ENCODE data around the gene RAB25. TPM values are rescaled to one million over a fixed set of nuclear protein-coding genes. Genes with fewer than 3 reads are reported as not detected.

The RAB25 gene
- total RNA-seq, 1 experiment from 2014 or later, result 18.1 TPM

- intact Hi-C loops (cut with micrococcal nuclease), result loop anchor here (1.0 kb wide), 3 partner anchors 28 to 120 kb away; partner anchors contain the start of genes KHDC4 and MEX3A
Observed at GRCh38 chr1:156054500-156055280, 6.3 kb upstream of the RAB25 start, which contains the start of gene LAMTOR2. Gene LAMTOR2 (plus strand): TSS chr1:156054782. CDS start chr1:156054890, 108 bp downstream.

GRCh38 chr1:156055281-156056048 lies 5.5 kb upstream of the RAB25 start:
- intact Hi-C loops (cut with micrococcal nuclease), result no loop called here
- Histone ChIP-seq H3F3A (ENCODE audit: low read length, unreplicated experiment) (peaks cover 4% of the 10 kb centered on the region), H3K27ac (ENCODE audit: low read length) (no peak overlapping the region), H3K9ac (ENCODE audit: low read length) (peak overlapping the region; percentile 90), H3K4me2 (ENCODE audit: low read length) (peak overlapping the region; percentile 93), H3K27me3 (ENCODE audit: low read length) (no peaks in the 10 kb centered on the region), H4K20me1 (ENCODE audit: low read length) (0 out of 2 replicates have a peak, but pooled peaks cover 3% of the 10 kb centered on the region), H3K4me1 (ENCODE audit: insufficient read depth, low read length) (peaks cover 15% of the 10 kb centered on the region), H3K36me3 (ENCODE audit: low read depth, low read length) (peaks cover 6% of the 10 kb centered on the region; the same call in 1 of the 2 replicates), H3K9me2 (replicated peaks; ENCODE audit: low read length) (no peaks in the 10 kb centered on the region), H3K79me2 (ENCODE audit: low read length) (peaks cover 33% of the 10 kb centered on the region), H3K9me3 (ENCODE audit: low read length) (no peaks in the 10 kb centered on the region), H3K4me3 (ENCODE audit: low read length) (peak overlapping the region; percentile 85), H2AFZ (ENCODE audit: low read length) (peak overlapping the region; percentile 91)
- DNase-seq (no peak), ATAC-seq (no peak; the same call in 1 of the 2 replicates)
- CTCF ChIA-PET, result no interaction called here
- POLR2A ChIA-PET (ENCODE audit: unreplicated experiment), result no interaction called here
- BruUV-seq (replicated peaks), result no TSS peak
- TF ChIP-seq CTCF (conservative IDR thresholded peaks at IDR 0.05; ENCODE audit: low read depth, low read length), result no peak
- no peak for TF ChIP-seq EZH2phosphoT487 (IDR thresholded peaks at IDR 0.05; ENCODE audit: borderline replicate concordance, low read length)
- no peak for TF ChIP-seq EZH2 (IDR thresholded peaks at IDR 0.05; ENCODE audit: low read length, unreplicated experiment)

More at GRCh38 chr1:156054500-156055280, 6.3 kb upstream of the RAB25 start, which contains the start of gene LAMTOR2:
- H3K4me2 ChIP-seq (ENCODE audit: low read length), result peak within 1 kb of the TSS; percentile 93
- ATAC-seq (peak; percentile 81), DNase-seq (peak; percentile 99)
- peaks cover 15% of the 10 kb centered on the region for H3K4me1 ChIP-seq (ENCODE audit: insufficient read depth, low read length)
- H3K79me2 ChIP-seq (ENCODE audit: low read length), result peaks cover 33% of the 10 kb centered on the region
- ChIA-PET POLR2A (ENCODE audit: unreplicated experiment) (no interaction called here), CTCF (no interaction called here)
- no peaks in the 10 kb centered on the region for H3K9me3 ChIP-seq (ENCODE audit: low read length)
- H3K9ac ChIP-seq (ENCODE audit: low read length), result peak within 1 kb of the TSS; percentile 90
- H3K27me3 ChIP-seq (ENCODE audit: low read length), result no peaks in the 10 kb centered on the region
- peak within 1 kb of the TSS; percentile 85 for H3K4me3 ChIP-seq (ENCODE audit: low read length)
- no TSS peak for BruUV-seq (replicated peaks)
- peaks cover 4% of the 10 kb centered on the region for H3F3A ChIP-seq (ENCODE audit: low read length, unreplicated experiment)
- H3K9me2 ChIP-seq (replicated peaks; ENCODE audit: low read length), result no peaks in the 10 kb centered on the region
- peaks cover 13% of the 10 kb centered on the region for H3K36me3 ChIP-seq (ENCODE audit: low read depth, low read length)
- peak within 1 kb of the TSS; percentile 89 for H3K27ac ChIP-seq (ENCODE audit: low read length)
- H2AFZ ChIP-seq (ENCODE audit: low read length), result peak within 1 kb of the TSS; percentile 91
- 0 out of 2 replicates have a peak, but pooled peaks cover 3% of the 10 kb centered on the region for H4K20me1 ChIP-seq (ENCODE audit: low read length)
- no peak for TF ChIP-seq EZH2phosphoT487 (IDR thresholded peaks at IDR 0.05; ENCODE audit: borderline replicate concordance, low read length)
- no peak for TF ChIP-seq EZH2 (IDR thresholded peaks at IDR 0.05; ENCODE audit: low read length, unreplicated experiment)
- TF ChIP-seq CTCF (conservative IDR thresholded peaks at IDR 0.05; ENCODE audit: low read depth, low read length), result no peak

Measured in PC-3 (cell line).